Renal cortical epithelial cell (primary cell): ENCODE measurements around the gene RNF144A. TPM values are rescaled to one million over a fixed set of nuclear protein-coding genes. Genes with fewer than 3 reads are reported as not detected.
"Not testable (repeated sequence)": the region's sequence is repeated elsewhere in the genome, so short reads cannot be mapped to it uniquely, and the experiment has no call there.

Experiments
- DNase-seq: peaks from one replicate; pipeline ENCODE4 v3.0.0-alpha.2; 2011; ENCODE audit warnings: low read depth
- total RNA-seq: library from RNA; depleted of rRNA; stranded (reverse); fragments of >200 nt; gene quantifications from 2 replicates; pipeline ENCODE4 v1.2.3, GENCODE V29; 2014

Gene RNF144A
- total RNA-seq, 1 donor from 2014 or later, result 1.8 TPM

DNA sequence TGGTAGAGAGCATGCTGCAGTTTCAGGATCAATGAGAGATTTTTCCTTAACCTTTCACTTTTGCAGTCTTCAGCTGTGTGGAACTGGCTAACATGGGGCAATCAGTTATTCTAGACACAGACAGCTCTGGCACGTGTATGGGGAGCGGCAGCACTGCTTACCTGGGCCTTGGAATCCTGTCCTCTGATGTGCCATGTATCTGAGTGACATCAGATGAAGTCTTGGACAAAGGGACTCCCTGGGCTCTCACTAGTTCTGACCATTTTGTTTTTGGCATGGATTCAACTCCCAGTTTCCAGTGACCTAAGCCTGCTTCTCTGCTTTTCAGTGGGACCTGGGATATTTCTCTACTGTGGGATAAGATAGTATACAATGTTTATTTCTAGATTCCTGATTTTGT, 54.3 kb downstream of the RNF144A start:
- no peak for DNase-seq

DNA sequence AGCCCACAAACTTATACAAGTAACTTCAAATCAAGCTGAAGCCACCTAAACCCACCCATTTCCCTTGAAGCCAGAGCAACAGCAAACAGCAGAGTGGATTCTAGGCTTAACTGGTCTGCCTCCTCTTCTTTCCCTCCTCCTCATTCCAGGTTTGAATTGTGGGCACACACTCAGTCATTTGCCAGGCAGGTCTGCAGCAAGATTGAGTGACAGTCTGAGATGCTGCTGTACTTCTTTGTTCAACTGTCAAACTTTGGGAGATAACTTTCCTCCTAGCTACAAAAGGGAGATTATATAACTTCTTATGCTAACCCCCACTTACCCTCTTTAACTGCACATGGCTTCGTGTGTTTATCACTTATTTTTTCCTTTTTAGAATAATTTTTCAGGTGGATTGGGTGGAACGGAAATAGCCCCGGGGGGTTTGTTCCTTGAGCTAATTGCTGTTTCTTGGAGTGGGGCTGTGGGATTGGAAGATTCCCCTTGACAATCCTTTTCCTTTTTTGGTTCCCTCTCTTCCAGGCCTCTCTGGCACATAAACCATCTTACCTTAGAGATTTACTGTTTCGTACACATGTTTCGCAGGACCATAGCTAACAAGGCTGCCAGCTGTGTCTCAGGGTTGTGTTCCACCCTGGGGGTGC, 55.0 kb downstream of the RNF144A start:
- no peak for DNase-seq

DNA sequence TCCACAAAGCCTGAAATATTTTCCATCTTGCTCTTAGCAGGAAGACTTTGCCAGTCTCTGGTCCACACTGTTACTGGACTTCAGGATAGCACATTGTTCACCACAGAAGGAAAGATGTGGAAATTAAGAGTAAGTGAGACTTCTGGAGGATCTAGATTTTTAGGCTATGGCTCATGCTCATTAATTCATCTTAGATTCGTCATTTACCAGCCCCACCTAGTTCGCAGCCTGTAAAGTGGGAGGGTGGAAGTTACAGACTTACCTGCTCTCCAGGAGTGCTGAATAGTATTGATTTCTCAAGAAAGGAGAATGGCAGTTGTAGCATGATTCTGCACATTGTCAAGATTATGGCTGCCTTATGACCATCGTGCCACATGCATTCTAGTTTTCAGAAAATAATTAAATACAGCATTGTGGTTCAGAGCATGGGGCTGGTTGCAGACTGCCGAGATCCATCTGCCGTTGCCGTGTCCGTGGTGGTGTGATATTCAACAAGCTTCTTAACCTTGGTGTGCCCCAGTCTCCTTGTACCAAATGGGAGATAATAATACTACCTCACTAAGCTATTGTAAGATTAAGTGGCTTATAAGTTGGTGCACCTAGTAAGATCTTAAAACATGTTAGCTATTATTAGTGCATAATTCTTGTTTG, 56.8 kb downstream of the RNF144A start:
- DNase-seq, result peak; percentile 38

DNA sequence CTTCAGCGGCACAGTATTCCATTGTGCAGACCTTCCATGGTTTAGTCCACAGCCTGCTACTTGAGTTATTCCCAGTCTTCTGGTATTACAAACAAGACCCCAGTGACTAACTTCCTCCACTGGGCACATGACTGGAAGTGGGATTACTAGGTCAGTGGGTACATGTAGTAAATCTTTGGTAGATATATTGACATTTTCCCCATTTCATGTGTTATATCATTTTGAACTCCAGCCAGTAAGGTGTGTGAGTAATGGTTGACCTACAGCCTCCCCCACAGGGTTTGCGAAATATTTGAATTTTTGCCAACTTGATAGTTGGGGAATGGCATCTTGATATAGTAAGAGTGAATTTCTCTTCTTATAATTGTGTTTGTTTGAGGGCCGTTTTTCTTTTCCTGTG, 58.8 kb downstream of the RNF144A start:
- DNase-seq, result peak; percentile 57

DNA sequence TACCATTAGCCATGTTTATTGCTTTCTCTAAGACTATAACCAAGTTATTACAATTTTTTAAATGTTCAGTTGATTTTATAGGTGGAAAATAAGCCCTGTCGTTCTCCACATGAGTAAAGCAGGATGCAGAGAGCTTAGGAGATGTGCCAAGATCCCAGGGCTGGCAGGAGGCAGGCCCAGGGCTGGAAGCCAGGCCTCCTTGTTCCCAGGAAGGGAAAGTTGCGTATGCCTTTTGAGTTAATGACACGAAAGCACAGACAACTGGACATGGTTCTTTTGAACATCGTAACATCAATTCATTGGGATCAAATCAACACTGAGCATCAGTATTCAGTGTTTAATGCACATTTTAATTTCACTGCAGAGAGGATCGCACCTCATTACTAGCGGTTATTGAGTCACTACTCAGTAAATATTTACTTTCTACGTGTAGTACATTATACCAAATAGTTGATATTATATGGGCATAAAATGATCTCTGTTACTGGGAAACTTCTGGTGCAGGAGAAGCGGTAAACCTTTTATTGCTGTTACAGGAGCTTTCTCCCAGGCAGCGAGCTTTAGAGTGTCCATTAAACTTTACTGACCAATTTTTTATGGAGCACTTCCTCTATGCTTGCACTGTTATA, 60.0 kb downstream of the RNF144A start:
- no peak for DNase-seq

DNA sequence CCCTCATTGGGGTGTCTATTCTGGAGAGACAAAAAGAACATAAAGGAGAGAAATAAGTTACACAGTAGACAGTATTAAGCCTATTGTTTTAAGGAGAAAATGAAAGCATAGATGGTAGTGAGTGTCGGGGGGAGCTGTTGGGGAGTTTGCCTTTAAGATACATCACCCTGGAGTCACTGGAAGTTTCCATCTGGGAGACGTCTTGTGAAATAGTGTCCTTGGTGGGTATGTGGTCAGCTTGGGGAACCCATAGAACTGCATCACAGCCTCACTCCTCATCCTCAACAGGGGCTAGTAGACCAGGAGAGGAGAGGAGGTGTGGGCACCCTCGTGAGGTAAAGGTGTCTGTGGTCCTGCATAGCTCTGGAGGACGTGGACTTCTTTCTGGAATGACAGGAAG, 60.6 kb downstream of the RNF144A start:
- DNase-seq, result no peak

DNA sequence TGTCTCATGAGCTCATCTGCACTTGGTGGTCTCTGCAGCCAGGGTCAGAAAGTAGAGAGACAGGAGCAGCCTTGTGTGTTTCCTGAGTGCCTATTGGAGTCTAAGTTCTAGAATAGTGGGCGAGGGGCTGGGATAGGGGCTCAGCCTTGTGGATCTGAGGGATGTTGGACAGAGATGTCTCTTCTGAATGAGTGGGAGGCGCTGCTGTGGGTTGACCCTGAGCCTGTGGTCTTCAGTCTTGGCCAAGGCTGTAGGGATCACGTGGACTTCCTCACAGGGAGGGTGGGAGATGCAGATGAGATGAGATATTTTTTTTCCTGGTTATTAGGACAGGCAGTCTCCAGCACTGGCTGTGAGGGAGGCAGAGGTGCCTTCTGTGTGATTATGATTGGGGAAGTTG, 61.8 kb downstream of the RNF144A start:
- DNase-seq, result no peak

DNA sequence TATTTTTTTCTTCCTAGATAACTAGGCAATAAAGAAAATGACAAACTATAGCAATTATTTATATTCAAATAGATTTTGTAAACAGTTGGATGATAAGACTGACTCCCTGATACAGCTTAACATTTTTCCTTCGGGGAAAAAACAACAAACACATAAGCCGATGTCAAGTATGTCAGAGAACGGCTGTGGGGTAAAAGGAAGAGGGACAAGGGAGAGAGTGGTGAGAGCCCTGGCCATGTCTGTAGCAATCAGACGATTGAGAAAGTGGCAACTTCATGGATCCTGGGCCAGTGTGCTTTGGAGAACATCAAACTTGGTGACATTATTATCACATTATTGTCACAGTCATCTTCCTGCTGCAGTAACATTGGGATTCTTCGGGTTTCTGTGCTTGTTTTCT, 65.2 kb downstream of the RNF144A start:
- no peak for DNase-seq

DNA sequence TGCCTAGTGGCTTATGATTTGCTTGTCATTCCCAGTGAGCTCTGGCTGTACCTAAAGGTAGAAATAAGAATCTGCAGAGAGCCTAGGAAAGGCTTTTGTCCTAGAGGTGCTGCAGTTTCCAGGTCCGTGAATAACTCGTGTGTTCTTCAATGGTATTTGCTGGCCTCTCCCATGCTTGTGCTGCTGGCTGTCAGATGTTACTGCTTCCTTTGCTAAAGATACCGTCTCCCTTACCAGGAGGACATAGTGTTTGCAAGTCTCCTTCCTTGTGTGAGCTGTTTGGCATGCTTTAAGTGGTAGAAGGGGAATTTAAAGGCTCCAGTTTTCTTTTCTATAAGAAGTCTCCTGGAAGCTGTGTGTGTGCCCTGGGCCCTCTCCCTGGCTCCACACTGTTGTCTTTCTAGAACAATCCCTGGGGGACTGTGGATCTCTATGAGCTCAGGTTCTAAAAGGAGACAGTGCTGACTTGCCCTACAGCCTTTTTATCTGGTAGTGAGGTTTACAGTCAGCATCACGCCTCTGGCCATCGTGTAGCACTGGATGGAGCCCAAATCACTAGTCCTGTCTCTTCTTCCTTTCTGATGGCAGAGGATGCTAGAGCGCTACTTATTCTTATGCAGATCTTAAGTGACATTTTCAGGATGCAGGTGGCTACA, 65.8 kb downstream of the RNF144A start:
- no peak for DNase-seq

DNA sequence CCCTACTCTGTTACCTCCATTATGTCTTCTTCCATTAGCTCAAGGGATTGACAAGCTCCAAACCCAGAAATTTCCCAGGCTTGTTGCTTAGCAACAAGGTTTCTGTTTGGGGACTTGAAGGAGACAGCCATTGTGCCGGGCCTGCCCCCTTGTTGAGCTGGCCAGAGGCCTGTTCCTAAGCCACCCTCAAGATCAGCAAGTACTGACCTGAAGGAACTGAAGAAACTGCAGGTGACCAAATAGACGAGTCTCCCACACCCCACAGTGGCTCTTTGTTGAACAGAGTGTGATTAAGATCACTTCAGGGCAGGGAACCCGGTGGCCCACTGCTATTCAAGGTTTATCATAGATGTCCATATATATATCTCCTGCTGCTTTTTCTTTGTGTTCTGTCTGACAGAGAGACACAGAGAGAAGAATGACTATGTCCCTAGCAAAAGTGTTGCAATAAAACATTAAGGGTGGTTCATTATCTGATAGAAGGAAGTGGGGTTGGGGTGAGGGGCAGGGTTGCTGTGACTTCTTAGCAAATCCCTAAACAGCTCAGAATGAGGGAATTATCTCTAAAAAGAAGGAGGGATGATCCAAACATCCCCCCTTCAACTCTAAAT, 69.2 kb downstream of the RNF144A start:
- DNase-seq, result peak; percentile 16

DNA sequence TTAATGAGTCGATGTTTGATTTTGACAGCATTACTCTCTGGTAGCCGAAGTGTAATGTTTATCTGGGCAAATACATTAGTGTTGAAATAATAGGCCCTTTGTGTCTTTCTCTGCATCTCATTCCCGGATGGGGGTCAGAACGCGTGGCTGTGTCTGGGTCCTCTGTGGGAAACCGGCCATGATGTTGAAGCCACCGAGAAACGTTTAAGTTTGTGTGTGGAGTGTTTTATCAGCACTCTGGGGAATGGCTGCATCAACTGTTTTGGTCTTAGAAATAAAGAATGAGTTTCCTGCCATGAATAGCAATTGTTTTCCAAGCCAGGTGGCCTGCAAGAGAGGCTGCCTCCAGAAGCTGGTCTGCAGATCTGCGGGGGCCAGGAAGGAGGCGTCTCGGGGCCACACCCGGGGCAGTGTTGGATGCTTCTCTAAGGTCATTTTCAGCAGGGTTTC, 69.7 kb downstream of the RNF144A start:
- DNase-seq, result no peak

DNA sequence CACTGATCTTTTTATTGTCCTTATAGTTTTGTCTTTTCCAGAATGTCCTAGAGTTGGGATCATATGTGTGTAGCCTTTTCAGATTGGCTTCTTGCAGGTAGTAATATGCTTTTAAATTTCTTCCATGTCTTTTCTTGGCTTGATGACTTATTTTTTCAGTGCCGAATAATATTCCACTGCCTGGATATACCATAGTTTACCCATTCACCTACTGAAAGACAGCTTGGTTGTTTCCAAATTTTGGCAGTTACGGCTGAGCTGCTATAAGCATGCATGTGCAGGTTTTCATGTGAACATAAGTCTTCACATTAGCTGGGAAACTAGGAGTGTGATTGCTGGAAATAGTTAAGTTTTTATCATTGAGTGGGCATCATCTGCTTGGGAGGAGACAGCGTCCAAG, 73.7 kb downstream of the RNF144A start:
- DNase-seq, result no peak

DNA sequence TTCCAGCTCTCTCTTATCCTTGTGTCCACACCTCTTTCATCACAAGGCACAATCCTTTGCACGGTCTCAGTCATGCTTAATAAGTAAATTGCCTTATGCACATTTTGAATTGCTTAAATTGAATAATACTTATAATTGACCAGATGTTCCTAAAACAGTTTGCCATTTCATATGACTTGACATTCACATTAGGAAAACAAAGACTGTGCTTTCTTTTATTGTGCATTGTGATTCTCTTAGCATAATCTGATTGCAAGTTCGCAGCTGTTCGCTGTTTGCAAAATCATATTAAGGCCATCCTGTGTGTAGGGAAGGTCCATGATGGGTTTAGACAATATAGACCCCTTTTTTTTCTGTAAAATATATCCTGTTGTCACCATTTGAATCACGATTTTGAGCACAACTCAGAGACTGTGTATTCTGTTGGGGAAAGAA, 75.6 kb downstream of the RNF144A start:
- DNase-seq, result no peak

DNA sequence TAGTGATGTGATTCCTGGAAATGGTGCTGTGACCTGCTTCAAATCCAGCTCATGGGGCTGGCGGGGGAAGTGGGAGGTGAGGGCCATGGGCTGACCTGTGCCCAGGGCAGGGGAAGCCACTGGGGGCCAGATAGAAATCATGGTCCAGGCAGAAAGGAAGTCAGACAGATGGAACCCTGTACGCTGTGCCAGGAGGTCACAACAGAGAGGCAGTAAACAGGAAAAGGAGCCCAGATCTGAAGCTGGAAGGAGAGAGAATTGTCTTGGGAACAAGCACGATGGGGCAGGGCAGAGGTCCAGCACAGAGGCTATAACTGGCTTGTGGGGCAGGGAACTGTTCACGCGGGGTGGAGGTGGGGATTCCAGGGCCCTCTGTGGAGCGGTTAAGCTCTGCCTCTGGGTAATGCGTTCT, 76.0 kb downstream of the RNF144A start:
- no peak for DNase-seq

DNA sequence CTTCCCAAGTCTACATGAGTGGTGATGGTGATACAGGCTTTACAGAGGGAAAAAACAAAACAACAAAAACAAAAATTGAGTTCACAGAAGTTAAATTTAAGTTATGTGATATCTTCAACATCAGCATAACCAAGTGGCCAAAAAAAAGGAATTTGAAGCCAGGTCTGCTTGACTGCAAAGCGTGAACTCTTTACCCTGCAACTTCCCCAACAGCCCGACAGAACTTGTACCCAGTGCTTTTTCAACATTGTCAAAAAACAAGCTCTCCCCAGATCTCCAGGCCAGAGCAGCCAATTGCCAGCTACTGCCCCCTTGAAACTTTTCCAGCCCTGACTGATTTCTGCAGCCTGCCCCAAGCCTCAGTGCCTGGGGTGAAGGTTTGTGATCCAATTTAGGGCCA, 76.7 kb downstream of the RNF144A start:
- DNase-seq, result no peak

DNA sequence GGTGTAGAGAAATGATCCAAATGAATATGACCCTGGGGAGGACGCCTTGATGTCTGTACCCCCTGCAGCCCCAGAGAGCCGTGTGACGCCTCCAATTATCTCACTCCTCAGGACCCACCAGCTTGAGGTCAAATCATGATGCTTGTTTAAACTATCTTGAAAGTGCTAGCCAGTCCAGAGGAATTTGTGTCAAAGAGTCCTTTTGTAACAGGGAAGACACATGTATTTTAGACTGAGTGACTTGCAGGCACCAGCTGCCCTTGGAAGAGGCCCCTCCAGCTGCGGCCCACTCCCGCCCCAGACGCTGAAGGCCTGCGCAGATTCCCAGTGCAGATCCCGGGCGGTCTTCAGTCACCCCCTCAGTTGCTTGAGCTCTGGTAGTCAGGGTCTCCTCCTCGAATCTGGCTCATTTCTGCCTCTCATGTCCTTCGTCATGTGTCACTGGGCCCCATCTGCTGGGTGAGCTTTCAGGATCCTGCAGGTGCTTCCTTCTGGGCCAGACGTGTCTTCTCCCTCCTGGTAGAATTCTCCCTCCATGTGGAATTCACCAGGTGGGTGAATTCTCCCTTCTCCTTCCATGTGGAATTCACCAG, 77.4 kb downstream of the RNF144A start:
- no peak for DNase-seq

DNA sequence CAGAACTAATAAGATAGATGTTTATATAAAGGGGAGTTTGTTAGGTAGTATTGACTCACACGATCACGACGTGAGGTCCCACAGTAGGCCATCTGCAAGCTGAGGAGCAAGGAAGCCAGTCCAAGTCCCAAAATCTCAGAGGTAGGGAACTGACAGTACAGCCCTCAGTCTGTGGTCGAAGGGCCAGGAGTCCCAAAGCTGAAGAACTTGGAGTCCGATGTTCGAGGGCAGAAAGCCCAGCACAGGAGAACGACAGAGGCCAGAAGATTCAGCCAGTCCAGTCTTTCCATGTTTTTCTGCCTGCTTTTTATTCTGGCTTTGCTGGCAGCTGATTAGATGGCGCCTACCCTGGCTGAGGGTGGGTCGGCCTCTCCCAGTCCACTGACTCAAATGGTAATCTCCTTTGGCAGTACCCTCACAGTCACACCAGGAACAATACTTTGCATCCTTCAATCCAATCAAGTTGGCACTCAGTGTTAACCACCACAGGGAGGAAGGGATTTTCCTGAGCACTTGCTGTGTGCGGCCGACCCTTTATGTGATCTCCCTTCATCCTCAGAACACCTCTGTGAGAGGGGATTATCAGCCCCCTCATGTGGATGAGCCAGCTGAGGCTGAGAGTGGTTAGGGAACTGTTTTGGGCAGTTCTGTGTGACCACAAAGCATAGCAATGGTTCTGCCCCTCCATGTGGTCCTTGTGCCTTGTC, 78.3 kb downstream of the RNF144A start:
- no peak for DNase-seq

DNA sequence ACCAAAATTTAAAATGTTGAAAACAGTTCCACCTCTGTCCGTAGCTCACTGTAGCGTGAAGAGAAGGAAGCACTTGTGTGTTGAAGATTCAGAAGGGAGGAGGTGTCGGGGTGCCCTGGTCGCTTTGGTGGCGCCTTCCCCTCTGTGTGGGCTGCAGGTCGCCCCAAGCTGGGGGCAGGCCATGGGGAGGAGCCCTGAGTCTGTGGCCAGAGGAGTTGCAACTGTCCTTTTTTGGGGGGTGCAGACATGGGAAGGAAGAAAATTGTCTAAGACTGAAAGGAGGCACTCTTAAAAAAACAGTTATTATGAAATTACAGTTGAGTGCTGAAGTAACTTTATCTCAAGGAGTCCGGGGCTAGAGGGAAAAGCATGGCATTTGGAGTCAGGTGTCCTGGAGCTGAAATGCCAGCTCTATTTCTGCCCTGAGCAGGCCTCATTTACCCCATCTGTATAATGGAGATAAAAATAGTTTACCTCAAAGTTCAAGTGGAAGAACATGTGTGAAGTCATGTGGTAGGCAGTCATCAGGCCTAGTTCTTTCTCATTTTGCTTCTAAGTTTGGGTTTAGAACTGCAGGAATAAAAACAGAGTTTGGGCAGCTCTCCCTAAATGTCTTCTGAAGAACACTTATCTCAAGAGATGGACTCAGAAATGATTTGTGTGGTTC, 82.1 kb downstream of the RNF144A start:
- no peak for DNase-seq

DNA sequence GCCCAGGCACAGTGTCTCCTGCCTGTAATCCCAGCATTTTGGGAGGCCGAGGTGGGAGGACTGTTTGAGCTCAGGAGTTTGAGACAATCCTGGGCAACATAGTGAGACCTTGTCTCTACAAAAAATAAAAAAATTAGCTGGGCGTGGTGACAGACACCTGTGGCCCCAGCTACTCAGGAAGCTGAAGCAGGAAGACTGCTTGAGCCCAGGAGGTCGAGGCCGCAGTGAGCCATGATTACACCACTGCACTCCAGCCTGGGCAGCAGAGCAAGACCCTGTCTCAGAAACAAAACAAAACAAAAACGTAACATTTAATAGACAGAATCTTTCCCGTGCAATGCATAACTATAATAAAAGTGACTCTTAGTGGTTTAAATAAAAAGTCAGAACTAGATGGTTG, 84.2 kb downstream of the RNF144A start:
- not testable (repeated sequence) for DNase-seq

DNA sequence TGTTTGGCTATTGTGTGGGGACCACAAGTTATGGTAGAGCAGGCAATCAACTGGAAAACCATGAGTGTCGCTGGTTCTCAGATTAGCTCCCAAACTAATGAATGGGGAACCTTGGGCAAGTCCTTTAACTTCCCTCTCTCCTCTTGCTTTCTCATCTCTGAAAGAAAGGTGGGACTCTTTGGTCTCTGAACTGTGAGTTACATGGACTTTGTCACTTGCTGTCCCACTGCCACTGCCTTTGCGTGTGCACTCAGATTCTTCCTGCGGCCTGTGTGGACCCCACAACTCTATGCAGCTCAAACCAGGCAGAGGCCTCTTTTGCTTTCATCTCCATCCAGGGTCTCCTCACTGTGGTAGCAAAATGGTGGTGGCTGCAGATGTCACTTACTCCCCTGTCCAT, 86.7 kb downstream of the RNF144A start:
- DNase-seq, result no peak

DNA sequence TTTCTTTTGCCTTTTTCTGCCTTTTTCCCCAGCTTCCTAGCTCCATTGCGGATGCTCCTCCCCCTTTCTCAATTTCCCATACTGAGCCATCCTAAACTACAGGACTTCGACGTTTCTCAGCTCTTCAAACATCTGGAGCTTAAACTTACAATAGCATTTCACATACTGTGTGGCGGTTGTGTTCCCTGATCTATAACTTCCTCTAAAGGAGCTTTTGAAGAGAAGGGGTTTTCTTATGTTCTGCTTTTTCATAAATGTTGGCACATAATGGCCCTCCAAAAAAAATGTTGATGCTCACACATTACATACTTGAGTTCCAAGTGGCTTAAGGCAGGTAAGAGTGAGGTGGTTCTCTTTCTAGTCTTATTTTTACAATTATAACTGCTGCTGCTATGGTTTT, 87.4 kb downstream of the RNF144A start:
- no peak for DNase-seq
